Astrocyte (in vitro differentiated cells and primary cell): ENCODE results near the gene RNF217. TPM values are rescaled to one million over a fixed set of nuclear protein-coding genes. Genes with fewer than 3 reads are reported as not detected.
A peak's percentile ranks its signal among the peaks of the same experiment; 100 is the strongest.

ENCODE experiments used
- DNase-seq: peaks from one replicate; pipeline ENCODE4 v3.0.0-alpha.2; 2010; ENCODE audit warnings: low read depth
- FAIRE-seq: peaks from 2 replicates; lab custom pipeline; 2011; peaks lifted over from hg19 to GRCh38; lab: Jason Lieb, UNC
- H2AFZ ChIP-seq: 2 replicates; pipeline ENCODE4 v1.6.0; 2012; ENCODE audit warnings: low read depth, low read length, inconsistent platforms
- H3K27ac ChIP-seq: 2 replicates; pipeline ENCODE4 v1.5.1; 2011; ENCODE audit warnings: low read depth, low read length, inconsistent platforms
- H3K27me3 ChIP-seq: 2 replicates; pipeline ENCODE4 v1.6.0; 2011; ENCODE audit warnings: low read length, inconsistent platforms; ENCODE audit not compliant: insufficient read depth
- H3K36me3 ChIP-seq: 2 replicates; pipeline ENCODE4 v1.5.1; 2011; ENCODE audit warnings: low read length, inconsistent platforms; ENCODE audit not compliant: insufficient read depth
- H3K4me1 ChIP-seq: 2 replicates; pipeline ENCODE4 v1.5.1; 2011; ENCODE audit warnings: low read length, inconsistent platforms; ENCODE audit not compliant: insufficient read depth
- H3K4me2 ChIP-seq: 2 replicates; pipeline ENCODE4 v1.6.0; 2012; ENCODE audit warnings: low read length, inconsistent platforms
- H3K4me3 ChIP-seq: 2 replicates; pipeline ENCODE4 v1.5.1; 2011; ENCODE audit warnings: low read depth, mild to moderate bottlenecking, low read length, inconsistent platforms; ENCODE audit not compliant: insufficient read depth
- H3K79me2 ChIP-seq: 2 replicates; pipeline ENCODE4 v1.6.0; 2012; ENCODE audit warnings: mild to moderate bottlenecking, low read length, inconsistent platforms; ENCODE audit not compliant: insufficient read depth
- H3K9ac ChIP-seq: 2 replicates; pipeline ENCODE4 v1.6.0; 2012; ENCODE audit warnings: mild to moderate bottlenecking, low read length, inconsistent platforms
- H3K9me3 ChIP-seq: 2 replicates; pipeline ENCODE4 v1.5.1; 2012; ENCODE audit warnings: low read depth, mild to moderate bottlenecking, low read length, inconsistent platforms; ENCODE audit not compliant: insufficient read depth
- H4K20me1 ChIP-seq: 2 replicates; pipeline ENCODE4 v1.6.0; 2012; ENCODE audit warnings: low read length, inconsistent platforms; ENCODE audit not compliant: insufficient read depth
- H3K27ac Mint-ChIP-seq: one replicate; pipeline ENCODE4 v1.8.0; 2021; ENCODE audit warnings: mild to moderate bottlenecking, mixed read lengths; ENCODE audit not compliant: unreplicated experiment
- H3K27me3 Mint-ChIP-seq: one replicate; pipeline ENCODE4 v1.8.0; 2021; ENCODE audit warnings: low read depth, mixed read lengths; ENCODE audit not compliant: unreplicated experiment
- H3K36me3 Mint-ChIP-seq: one replicate; pipeline ENCODE4 v1.8.0; 2021; ENCODE audit warnings: low read depth, mixed read lengths; ENCODE audit not compliant: unreplicated experiment
- H3K4me1 Mint-ChIP-seq: one replicate; pipeline ENCODE4 v1.8.0; 2021; ENCODE audit warnings: low read depth, mixed read lengths; ENCODE audit not compliant: unreplicated experiment
- H3K4me3 Mint-ChIP-seq: one replicate; pipeline ENCODE4 v1.8.0; 2021; ENCODE audit warnings: mild to moderate bottlenecking, moderate library complexity, mixed read lengths; ENCODE audit not compliant: unreplicated experiment
- H3K9me3 Mint-ChIP-seq: one replicate; pipeline ENCODE4 v1.8.0; 2021; ENCODE audit warnings: mild to moderate bottlenecking, mixed read lengths; ENCODE audit not compliant: unreplicated experiment
- CTCF ChIP-seq: IDR thresholded peaks from 2 replicates; pipeline ENCODE4 v1.5.1; 2011; ENCODE audit warnings: low read depth, mild to moderate bottlenecking, inconsistent platforms, low read length, moderate library complexity; ENCODE audit not compliant: insufficient read depth
- EZH2 ChIP-seq: IDR thresholded peaks from 2 replicates; pipeline ENCODE4 v1.6.1; 2012; ENCODE audit warnings: mild to moderate bottlenecking, low read length, inconsistent platforms; ENCODE audit not compliant: insufficient read depth
- total RNA-seq: library from RNA; stranded (reverse); gene quantifications from 2 replicates; pipeline ENCODE4 v1.2.1, GENCODE V29; 2021

Gene RNF217
- total RNA-seq, 1 donor from 2014 or later = 49.4 TPM

GRCh38 chr6:125107896-125108295 is 145.7 kb downstream of the RNF217 start:
- H3K9ac ChIP-seq = no peak overlapping the region
- peaks cover 20% of the 10 kb centered on the region for H3K4me1 Mint-ChIP-seq
- no peaks in the 10 kb centered on the region for H3K27me3 ChIP-seq
- FAIRE-seq (no peak), DNase-seq (no peak)
- H4K20me1 ChIP-seq = no peaks in the 10 kb centered on the region
- TF ChIP-seq CTCF = no peak
- no peak for TF ChIP-seq EZH2
- H3K4me2 ChIP-seq = no peak overlapping the region
- H3K4me3 Mint-ChIP-seq = no peak overlapping the region
- H3K27ac ChIP-seq = no peak overlapping the region
- no peaks in the 10 kb centered on the region for H3K36me3 ChIP-seq
- peaks cover 12% of the 10 kb centered on the region for H3K9me3 ChIP-seq
- H3K27ac Mint-ChIP-seq = no peak overlapping the region
- H2AFZ ChIP-seq = no peak overlapping the region
- no peaks in the 10 kb centered on the region for H3K79me2 ChIP-seq
- peaks cover 37% of the 10 kb centered on the region for H3K9me3 Mint-ChIP-seq
- H3K4me1 ChIP-seq = peaks cover 19% of the 10 kb centered on the region
- H3K36me3 Mint-ChIP-seq = peaks cover 12% of the 10 kb centered on the region
- H3K27me3 Mint-ChIP-seq = no peaks in the 10 kb centered on the region
- H3K4me3 ChIP-seq = no peak overlapping the region

GRCh38 chr6:125110056-125110455 is 147.8 kb downstream of the RNF217 start:
- Histone ChIP-seq H3K27me3 (no peaks in the 10 kb centered on the region), H3K79me2 (no peaks in the 10 kb centered on the region), H3K9ac (no peak overlapping the region), H3K4me1 (no peaks in the 10 kb centered on the region), H3K9me3 (peaks cover 13% of the 10 kb centered on the region), H3K4me3 (no peak overlapping the region), H3K27ac (no peak overlapping the region), H3K36me3 (no peaks in the 10 kb centered on the region), H2AFZ (no peak overlapping the region), H3K4me2 (no peak overlapping the region), H4K20me1 (no peaks in the 10 kb centered on the region)
- Mint-ChIP-seq H3K36me3 (peaks cover 12% of the 10 kb centered on the region), H3K9me3 (peaks cover 40% of the 10 kb centered on the region), H3K4me1 (peaks cover under 1% of the 10 kb centered on the region), H3K27me3 (no peaks in the 10 kb centered on the region), H3K4me3 (no peak overlapping the region), H3K27ac (no peak overlapping the region)
- FAIRE-seq (no peak), DNase-seq (no peak)
- TF ChIP-seq CTCF (no peak), EZH2 (no peak)

- Histone ChIP-seq H3K27me3 (no peaks in the 10 kb centered on the region), H3K27ac (no peak overlapping the region), H3K9ac (no peak overlapping the region), H3K4me3 (no peak overlapping the region), H3K36me3 (no peaks in the 10 kb centered on the region), H3K4me2 (no peak overlapping the region), H2AFZ (no peak overlapping the region), H3K9me3 (peaks cover 13% of the 10 kb centered on the region), H3K4me1 (no peaks in the 10 kb centered on the region), H3K79me2 (no peaks in the 10 kb centered on the region), H4K20me1 (no peaks in the 10 kb centered on the region)
- Mint-ChIP-seq H3K36me3 (peaks cover 12% of the 10 kb centered on the region), H3K27me3 (no peaks in the 10 kb centered on the region), H3K4me1 (no peaks in the 10 kb centered on the region), H3K27ac (no peak overlapping the region), H3K9me3 (peaks cover 40% of the 10 kb centered on the region), H3K4me3 (no peak overlapping the region)
- FAIRE-seq (peak; percentile 17), DNase-seq (no peak)
- TF ChIP-seq CTCF (no peak), EZH2 (no peak)
Measured at GRCh38 chr6:125111219-125111983, 149.2 kb downstream of the RNF217 start.
